Hippocampal formation (tissue), 2 donors: ENCODE measurements around the gene HGFAC.

Source experiments
- DNase-seq, 2 donors: peaks; one replicate each; lab custom pipeline; 2025; lab: John Stamatoyannopoulos, UW

HGFAC gene

GRCh38 chr4:3426465-3427133 is 15.2 kb upstream of the HGFAC start:
- no peak for DNase-seq

GRCh38 chr4:3427134-3427476 is 14.7 kb upstream of the HGFAC start:
- DNase-seq: no peak

GRCh38 chr4:3427706-3428446 is 13.9 kb upstream of the HGFAC start:
- DNase-seq: no peak

- no peak for DNase-seq
These were observed 12.1 kb upstream of the HGFAC start for GRCh38 chr4:3429651-3430050.

GRCh38 chr4:3430524-3430923 is 11.2 kb upstream of the HGFAC start:
- DNase-seq: no peak

GRCh38 chr4:3431446-3431993 is 10.2 kb upstream of the HGFAC start:
- no peak for DNase-seq

GRCh38 chr4:3432381-3432790 is 9.4 kb upstream of the HGFAC start:
- no peak for DNase-seq

- no peak for DNase-seq
These were observed 8.5 kb upstream of the HGFAC start for GRCh38 chr4:3433138-3433869.

- DNase-seq: no peak
These were observed 6.7 kb upstream of the HGFAC start for GRCh38 chr4:3434881-3435685.

- DNase-seq: no peak
These were observed 6.1 kb upstream of the HGFAC start for GRCh38 chr4:3435686-3435956.

GRCh38 chr4:3436048-3436797 is 5.5 kb upstream of the HGFAC start:
- DNase-seq: no peak

GRCh38 chr4:3436798-3437581 is 4.8 kb upstream of the HGFAC start:
- no peak for DNase-seq

GRCh38 chr4:3437582-3437936 is 4.2 kb upstream of the HGFAC start:
- DNase-seq: no peak

GRCh38 chr4:3437998-3438846 is 3.5 kb upstream of the HGFAC start:
- DNase-seq: no peak

GRCh38 chr4:3438847-3439180 is 3.0 kb upstream of the HGFAC start:
- DNase-seq: no peak

- no peak for DNase-seq
These were observed 2.4 kb upstream of the HGFAC start for GRCh38 chr4:3439391-3439790.

- DNase-seq: no peak
These were observed 1.8 kb upstream of the HGFAC start for GRCh38 chr4:3440011-3440410.

GRCh38 chr4:3440979-3441500 is 728 bp upstream of the HGFAC start:
- peak in 1 of 2 donors; percentile 6 for DNase-seq

- no peak for DNase-seq
These were observed 741 bp downstream of the HGFAC start for GRCh38 chr4:3442460-3442958.
